ENCODE data around the gene KERA. TPM values are rescaled to one million over a fixed set of nuclear protein-coding genes. Genes with fewer than 3 reads are reported as not detected.

KERA gene
- total and polyA plus RNA-seq, 2 of the 4 experiments (the other 2 are of a cell fraction), result not detected

- Histone ChIP-seq H2AK9ac (replicated peaks; ENCODE audit: low read depth, low read length, poor library complexity) (no peak overlapping the region), H3K79me1 (ENCODE audit: low read depth in 1 of 2, low read length in 2 of 2) (no peaks in the 10 kb centered on the region), H4K8ac (ENCODE audit: low read depth in 2 of 2, low read length in 2 of 2) (no peak overlapping the region), H3K18ac (ENCODE audit: low read depth, low read length) (no peak overlapping the region), H4K91ac (ENCODE audit: insufficient read depth, low read depth, low read length) (no peak overlapping the region), H3K36me3 (ENCODE audit: control insufficient read depth, insufficient read depth, low read length) (no peaks in the 10 kb centered on the region), H2AK5ac (ENCODE audit: low read depth, low read length) (no peak overlapping the region), H3K27me3 (ENCODE audit: control insufficient read depth, insufficient read depth, low read length) (no peaks in the 10 kb centered on the region), H2BK20ac (ENCODE audit: low read depth, low read length) (no peak overlapping the region), H2BK120ac (ENCODE audit: low read depth, low read length) (no peak overlapping the region), H3K4ac (ENCODE audit: low read depth, low read length) (no peak overlapping the region), H3K4me3 (ENCODE audit: insufficient read depth, low read depth, low read length) (no peak overlapping the region), H3K14ac (replicated peaks; ENCODE audit: low read depth, low read length) (no peak overlapping the region), H3K9me1 (ENCODE audit: insufficient read depth, low read length) (no peaks in the 10 kb centered on the region), H3K4me1 (ENCODE audit: control insufficient read depth, insufficient read depth, low read length) (no peaks in the 10 kb centered on the region), H3K56ac (ENCODE audit: extremely low read depth, insufficient read depth, low read length) (no peak overlapping the region), H4K5ac (ENCODE audit: low read depth, low read length) (no peak overlapping the region), H3K4me2 (ENCODE audit: low read depth, low read length) (no peak overlapping the region), H2BK5ac (ENCODE audit: low read depth, low read length, poor library complexity, severe bottlenecking) (no peak overlapping the region), H2BK15ac (ENCODE audit: low read depth, low read length) (no peak overlapping the region), H3K23ac (ENCODE audit: low read depth, low read length) (no peak overlapping the region), H3K27ac (ENCODE audit: insufficient read depth, low read length) (no peak overlapping the region), H4K20me1 (ENCODE audit: insufficient read depth, low read length) (no peaks in the 10 kb centered on the region), H2AFZ (replicated peaks; ENCODE audit: low read length, poor library complexity) (no peak overlapping the region), H3K9ac (ENCODE audit: low read depth, low read length) (no peak overlapping the region), H3K9me3 (ENCODE audit: control insufficient read depth, insufficient read depth, low read length) (no peaks in the 10 kb centered on the region)
- DNase-seq (no peak), ATAC-seq (ENCODE audit: low read depth) (no peak)
- dilution Hi-C loops (cut with HindIII; ENCODE audit: low sequenced_read_pairs, unreplicated experiment) (no loop called here), in situ Hi-C loops (cut with MboI; ENCODE audit: low sequenced_read_pairs) (no loop called here), intact Hi-C loops (cut with micrococcal nuclease) (loop anchor here (5.0 kb wide), 1 partner anchor 49 kb away; no protein-coding TSS in a partner anchor)
- CTCF ChIA-PET, result no interaction called here
- TF ChIP-seq CTCF (conservative IDR thresholded peaks at IDR 0.05; ENCODE audit: low read depth, low read length) (no peak), SMC3 (IDR thresholded peaks at IDR 0.05; ENCODE audit: low read depth, low read length) (no peak), POLR2A (IDR thresholded peaks at IDR 0.05; ENCODE audit: low read depth, low read length) (no peak), BHLHE40 (IDR thresholded peaks at IDR 0.05; ENCODE audit: low read depth, low read length) (no peak), MAZ (IDR thresholded peaks at IDR 0.05; ENCODE audit: borderline replicate concordance, low read depth, low read length) (no peak), RFX5 (IDR thresholded peaks at IDR 0.05; ENCODE audit: low read depth, low read length) (no peak), ELK1 (IDR thresholded peaks at IDR 0.05; ENCODE audit: borderline replicate concordance, low read depth, low read length) (no peak), CHD1 (IDR thresholded peaks at IDR 0.05; ENCODE audit: low read depth, low read length) (no peak), FOS (IDR thresholded peaks at IDR 0.05; ENCODE audit: low read depth, low read length) (no peak), USF2 (IDR thresholded peaks at IDR 0.05; ENCODE audit: low read depth, low read length) (no peak), RAD21 (IDR thresholded peaks at IDR 0.05; ENCODE audit: low read length) (no peak), MAFK (IDR thresholded peaks at IDR 0.05; ENCODE audit: low read depth, low read length) (no peak)
- WGBS, 2 experiments (ENCODE audit: extremely low coverage in 2 of 2, insufficient read length in 1 of 2), result no CpG with 5 or more reads among the region's 2 CpGs
- POLR2A ChIA-PET (ENCODE audit: unreplicated experiment), result no interaction called here
- BruUV-seq (replicated peaks), result no TSS peak
Observed at GRCh38 chr12:91056488-91056887, 1.3 kb downstream of the KERA start.

Data from IMR-90 (cell line).